A549 (cell line): ENCODE measurements around the gene NCSTN. TPM values are rescaled to one million over a fixed set of nuclear protein-coding genes. Genes with fewer than 3 reads are reported as not detected.

Source experiments
- ATAC-seq, 2 experiments: fragments of 200-7000 bp in 1 of 2; fragments of >200 bp in 1 of 2; cut with Nextera tagmentation in 1 of 2; cut with Tn5 transposase in 1 of 2; 3 replicates each; pipeline versions ENCODE4 v1.8.0 to v1.9.1; 2018 to 2020; ENCODE audit warnings: mild to moderate bottlenecking in 1 of 2, moderate library complexity in 1 of 2
- CTCF ChIA-PET: fragments of 300-600 bp; sonication (Branson Sonifier 250); formaldehyde crosslinking; extraction: SDS; loops from one replicate; lab custom pipeline; 2021; ENCODE audit warnings: antibody characterized with exemption, inconsistent platforms; lab: Yijun Ruan, JAX
- POLR2A ChIA-PET: fragments of 350-600 bp; formaldehyde crosslinking; extraction: SDS; loops from one replicate; lab custom pipeline; 2021; ENCODE audit warnings: antibody characterized with exemption, inconsistent platforms; lab: Yijun Ruan, JAX
- DNase-seq, 2 experiments: peaks; one replicate each; pipeline versions ENCODE4 v3.0.0 to v3.0.0-alpha.2; 2011 to 2016; ENCODE audit warnings: low read depth in 1 of 2, low spot score in 1 of 2
- FAIRE-seq: peaks from 2 replicates; lab custom pipeline; 2011; peaks lifted over from hg19 to GRCh38; lab: Jason Lieb, UNC
- H3K27ac ChIP-seq, 2 experiments: fragments of >200 bp; sonication (Bioruptor Twin); formaldehyde crosslinking; 3 replicates each; pipeline ENCODE4 v1.5.1; 2016 to 2017
- H3K4me1 ChIP-seq: fragments of >200 bp; sonication (Bioruptor Twin); formaldehyde crosslinking; 3 replicates; pipeline ENCODE4 v1.6.1; 2016
- H3K4me2 ChIP-seq: fragments of >200 bp; sonication (Bioruptor Twin); formaldehyde crosslinking; 3 replicates; pipeline ENCODE4 v1.6.1; 2016
- H3K4me3 ChIP-seq: fragments of >200 bp; sonication (Bioruptor Twin); formaldehyde crosslinking; 3 replicates; pipeline ENCODE4 v1.5.1; 2016
- H3K9me3 ChIP-seq: fragments of >200 bp; sonication (Bioruptor Twin); formaldehyde crosslinking; 3 replicates; pipeline ENCODE4 v1.6.1; 2016
- BHLHE40 ChIP-seq: IDR thresholded peaks from 2 replicates; pipeline ENCODE4 v1.6.1; 2012; ENCODE audit warnings: low read depth, low read length, inconsistent platforms
- CBX2 ChIP-seq: fragments of 200-600 bp; sonication (generic); IDR thresholded peaks from 2 replicates; pipeline ENCODE4 v1.6.1; 2016; ENCODE audit warnings: low read depth, mild to moderate bottlenecking, borderline replicate concordance
- CBX8 ChIP-seq: fragments of 200-600 bp; sonication (generic); IDR thresholded peaks from 2 replicates; pipeline ENCODE4 v1.6.1; 2016
- EHMT2 ChIP-seq: fragments of 200-600 bp; sonication (generic); IDR thresholded peaks from 2 replicates; pipeline ENCODE4 v1.6.1; 2016; ENCODE audit warnings: antibody characterized with exemption, low read depth, mild to moderate bottlenecking, moderate library complexity
- EP300 ChIP-seq, 2 experiments: fragments of >200 bp; sonication (Bioruptor Twin); formaldehyde crosslinking; IDR thresholded peaks; 2 replicates in 1 of 2; 3 replicates in 1 of 2; pipeline ENCODE4 v1.6.1; 2016 to 2017
- ESRRA ChIP-seq: fragments of 150-350 bp; IDR thresholded peaks from 2 replicates; pipeline ENCODE4 v1.6.1; 2014; ENCODE audit warnings: mild to moderate bottlenecking, low read length, borderline replicate concordance
- HOXA7 ChIP-seq: fragments of 250-450 bp; sonication (Bioruptor Pico); IDR thresholded peaks from 2 replicates; pipeline ENCODE4 v1.5.0; 2020; ENCODE audit warnings: mild to moderate bottlenecking, moderate library complexity
- HOXB13 ChIP-seq: fragments of 250-450 bp; sonication (Bioruptor Pico); IDR thresholded peaks from 2 replicates; pipeline ENCODE4 v1.5.0; 2020; ENCODE audit warnings: low read depth, mild to moderate bottlenecking, moderate library complexity
- HOXB5 ChIP-seq: fragments of 250-450 bp; sonication (Bioruptor Pico); IDR thresholded peaks from 2 replicates; pipeline ENCODE4 v1.5.0; 2020; ENCODE audit warnings: mild to moderate bottlenecking, moderate library complexity
- KDM1A ChIP-seq: fragments of 200-600 bp; sonication (generic); IDR thresholded peaks from 2 replicates; pipeline ENCODE4 v1.6.1; 2016; ENCODE audit warnings: low read depth, mild to moderate bottlenecking
- KDM5A ChIP-seq: fragments of 200-600 bp; sonication (generic); IDR thresholded peaks from 2 replicates; pipeline ENCODE4 v1.6.1; 2016; ENCODE audit warnings: antibody characterized with exemption, mild to moderate bottlenecking
- MAFK ChIP-seq: fragments of 450-650 bp; IDR thresholded peaks from 2 replicates; pipeline ENCODE4 v1.6.1; 2014; ENCODE audit not compliant: partially characterized antibody
- RAD21 ChIP-seq, 2 experiments: fragments of >200 bp in 1 of 2; sonication (Bioruptor Twin) in 1 of 2; formaldehyde crosslinking in 1 of 2; IDR thresholded peaks in 1 of 2; conservative IDR thresholded peaks in 1 of 2; 2 replicates in 1 of 2; 3 replicates in 1 of 2; pipeline ENCODE4 v1.6.1; 2012 to 2018; ENCODE audit warnings: inconsistent platforms in 1 of 2
- RARB ChIP-seq: fragments of 250-450 bp; sonication (Bioruptor Pico); IDR thresholded peaks from 2 replicates; pipeline ENCODE4 v1.8.0; 2021; ENCODE audit warnings: mild to moderate bottlenecking, moderate library complexity
- RFX5 ChIP-seq: fragments of 450-650 bp; IDR thresholded peaks from 2 replicates; pipeline ENCODE4 v1.7.1; 2014; ENCODE audit warnings: antibody characterized with exemption, mild to moderate bottlenecking, moderate library complexity
- TFCP2L1 ChIP-seq: fragments of 250-450 bp; sonication (Bioruptor Pico); IDR thresholded peaks from 2 replicates; pipeline ENCODE4 v1.5.0; 2021; ENCODE audit warnings: mild to moderate bottlenecking
- ZNF302 ChIP-seq: fragments of 250-450 bp; sonication (Bioruptor Pico); IDR thresholded peaks from 2 replicates; pipeline ENCODE4 v1.9.0; 2021; ENCODE audit warnings: inconsistent platforms, mild to moderate bottlenecking, moderate library complexity
- WGBS: methylation state at CpG from one replicate; pipeline ENCODE4 v1.1.6; 2017; ENCODE audit errors: missing lambda C conversion rate; 5-methylcytosine and 5-hydroxymethylcytosine counted together
- polyA plus RNA-seq, 4 experiments: library from polyadenylated mRNA; depleted of rRNA in 3 of 4; stranded (reverse); fragments of >200 nt; fragmentation: RNase III in 1 of 4; extraction: RNeasy Plus Mini Kit Qiagen cat#74134 plus additional on column Dnase treatment in 1 of 4; gene quantifications; 2 replicates in 3 of 4; 3 replicates in 1 of 4; pipeline ENCODE4 v1.2.3, GENCODE V29; 2011 to 2017
- TF ChIP-seq, protein P1 (sequence below): fragments of 200-600 bp; sonication (generic); IDR thresholded peaks from 2 replicates; pipeline ENCODE4 v1.6.1; 2016; ENCODE audit warnings: antibody characterized with exemption, mild to moderate bottlenecking, moderate library complexity
- TF ChIP-seq, protein P2 (sequence below): fragments of >200 bp; sonication (Bioruptor Twin); formaldehyde crosslinking; IDR thresholded peaks from 2 replicates; pipeline ENCODE4 v1.6.1; 2016
- TF ChIP-seq, protein P3 (sequence below): fragments of >200 bp; sonication (Bioruptor Twin); formaldehyde crosslinking; IDR thresholded peaks from 3 replicates; pipeline ENCODE4 v1.6.1; 2016
- TF ChIP-seq, protein P4 (sequence below): fragments of 450-650 bp; IDR thresholded peaks from 2 replicates; pipeline ENCODE4 v1.6.1; 2014; ENCODE audit warnings: antibody characterized with exemption
- TF ChIP-seq, protein P5 (sequence below): IDR thresholded peaks from 2 replicates; pipeline ENCODE4 v1.6.1; 2012

Gene NCSTN
- polyA plus RNA-seq, 2 of the 4 experiments (the other 2 are of a cell fraction), result 41.6 to 91.6 TPM

DNA sequence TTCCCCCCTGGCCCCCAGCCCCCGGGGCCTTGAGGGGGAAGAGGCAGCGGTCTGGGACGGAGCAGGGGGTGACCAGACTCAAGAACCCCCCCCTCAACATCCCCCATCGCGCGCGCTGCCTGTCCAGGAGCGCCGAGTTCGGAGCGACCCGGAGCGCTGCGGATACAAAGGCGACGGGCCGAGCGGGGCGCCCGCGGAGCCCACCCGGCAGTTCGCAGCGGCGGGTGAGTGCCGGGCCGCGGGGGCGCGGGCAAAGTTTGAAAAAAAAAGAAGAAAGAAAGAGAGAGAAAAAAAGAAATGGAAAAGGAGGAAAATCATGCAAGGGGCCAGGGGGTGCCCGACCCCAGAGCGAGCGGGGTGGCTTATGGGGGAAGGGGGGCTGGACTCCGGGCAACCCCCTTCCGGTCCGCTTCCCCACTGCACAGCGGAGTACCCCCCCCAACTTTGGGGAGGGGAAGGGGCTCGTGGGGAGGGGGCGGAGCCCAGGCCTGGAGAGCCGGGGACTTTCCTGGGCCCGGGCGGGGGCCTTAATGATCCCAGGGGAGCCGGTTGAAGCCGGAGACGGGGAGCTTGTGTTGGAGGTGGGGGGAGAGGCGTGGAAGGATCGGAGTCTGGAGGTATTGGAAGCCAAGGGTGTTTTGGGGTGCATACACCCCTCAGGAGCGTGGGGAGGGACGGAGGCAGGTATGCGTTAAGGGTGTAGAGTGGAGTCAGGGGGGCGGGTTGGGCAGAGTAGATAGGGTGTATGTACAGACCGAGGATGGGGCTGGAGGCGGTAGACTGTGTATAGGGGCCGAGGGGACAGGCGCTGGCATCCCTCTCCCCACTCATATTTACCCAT lies 57.7 kb downstream of the NCSTN start:
- Histone ChIP-seq H3K4me3 (peak overlapping the region; percentile 75), H3K9me3 (no peaks in the 10 kb centered on the region), H3K4me1 (peaks cover 18% of the 10 kb centered on the region; the same call in 2 of the 3 replicates), H3K4me2 (peak overlapping the region; percentile 93), H3K27ac (peak overlapping the region; percentile 80 to 90)
- TF ChIP-seq CBX8 (no peak), TFCP2L1 (CRISPR knock-in tag) (no peak), EP300 (IDR thresholded peaks at IDR 0.05) (no peak), RAD21 (conservative IDR thresholded peaks at IDR 0.05 in 1 of 2, IDR thresholded peaks at IDR 0.05 in 1 of 2) (no peak), MAFK (no peak), BHLHE40 (no peak), ESRRA (no peak), HOXB5 (no peak)
- TF ChIP-seq, protein P1, sequence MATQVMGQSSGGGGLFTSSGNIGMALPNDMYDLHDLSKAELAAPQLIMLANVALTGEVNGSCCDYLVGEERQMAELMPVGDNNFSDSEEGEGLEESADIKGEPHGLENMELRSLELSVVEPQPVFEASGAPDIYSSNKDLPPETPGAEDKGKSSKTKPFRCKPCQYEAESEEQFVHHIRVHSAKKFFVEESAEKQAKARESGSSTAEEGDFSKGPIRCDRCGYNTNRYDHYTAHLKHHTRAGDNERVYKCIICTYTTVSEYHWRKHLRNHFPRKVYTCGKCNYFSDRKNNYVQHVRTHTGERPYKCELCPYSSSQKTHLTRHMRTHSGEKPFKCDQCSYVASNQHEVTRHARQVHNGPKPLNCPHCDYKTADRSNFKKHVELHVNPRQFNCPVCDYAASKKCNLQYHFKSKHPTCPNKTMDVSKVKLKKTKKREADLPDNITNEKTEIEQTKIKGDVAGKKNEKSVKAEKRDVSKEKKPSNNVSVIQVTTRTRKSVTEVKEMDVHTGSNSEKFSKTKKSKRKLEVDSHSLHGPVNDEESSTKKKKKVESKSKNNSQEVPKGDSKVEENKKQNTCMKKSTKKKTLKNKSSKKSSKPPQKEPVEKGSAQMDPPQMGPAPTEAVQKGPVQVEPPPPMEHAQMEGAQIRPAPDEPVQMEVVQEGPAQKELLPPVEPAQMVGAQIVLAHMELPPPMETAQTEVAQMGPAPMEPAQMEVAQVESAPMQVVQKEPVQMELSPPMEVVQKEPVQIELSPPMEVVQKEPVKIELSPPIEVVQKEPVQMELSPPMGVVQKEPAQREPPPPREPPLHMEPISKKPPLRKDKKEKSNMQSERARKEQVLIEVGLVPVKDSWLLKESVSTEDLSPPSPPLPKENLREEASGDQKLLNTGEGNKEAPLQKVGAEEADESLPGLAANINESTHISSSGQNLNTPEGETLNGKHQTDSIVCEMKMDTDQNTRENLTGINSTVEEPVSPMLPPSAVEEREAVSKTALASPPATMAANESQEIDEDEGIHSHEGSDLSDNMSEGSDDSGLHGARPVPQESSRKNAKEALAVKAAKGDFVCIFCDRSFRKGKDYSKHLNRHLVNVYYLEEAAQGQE, result no peak
- TF ChIP-seq, protein P2, sequence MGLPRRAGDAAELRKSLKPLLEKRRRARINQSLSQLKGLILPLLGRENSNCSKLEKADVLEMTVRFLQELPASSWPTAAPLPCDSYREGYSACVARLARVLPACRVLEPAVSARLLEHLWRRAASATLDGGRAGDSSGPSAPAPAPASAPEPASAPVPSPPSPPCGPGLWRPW, result no peak
- DNase-seq (no peak), FAIRE-seq (no peak), ATAC-seq (peak in 1 of 2 experiments; percentile 42; a peak in 3 of 6 replicates)
- POLR2A ChIA-PET, result interaction anchor here (0.6 kb wide), 1 partner anchor 140 kb away, joined by 3 read pairs; no protein-coding TSS in a partner anchor
- CTCF ChIA-PET, result interaction anchor here (1.4 kb wide), 1 partner anchor 16 kb away, joined by 3 read pairs; no protein-coding TSS in a partner anchor
- 41% methylated on average over 30 of the region's 55 CpGs for whole genome bisulfite sequencing

DNA sequence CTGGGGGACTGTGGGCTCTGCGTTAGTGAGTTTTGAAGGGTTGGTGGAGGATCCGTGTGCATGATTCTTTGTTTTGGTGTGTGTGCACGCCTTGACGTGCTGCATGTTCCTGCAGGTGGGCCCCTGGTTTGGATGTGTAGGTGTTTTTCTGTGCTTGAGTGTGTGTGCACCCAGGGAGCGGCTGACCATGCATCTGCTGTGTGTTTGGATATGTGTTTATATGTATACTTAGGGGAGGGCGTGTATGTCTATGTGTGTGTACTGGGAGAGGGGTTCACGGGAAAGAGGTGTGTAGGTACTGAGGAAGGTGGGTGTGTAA lies 58.3 kb downstream of the NCSTN start:
- WGBS, result 93% methylated on average over 7 of the region's 7 CpGs
- no peak; a peak in 1 of 6 replicates for ATAC-seq
- TF ChIP-seq, protein P3, sequence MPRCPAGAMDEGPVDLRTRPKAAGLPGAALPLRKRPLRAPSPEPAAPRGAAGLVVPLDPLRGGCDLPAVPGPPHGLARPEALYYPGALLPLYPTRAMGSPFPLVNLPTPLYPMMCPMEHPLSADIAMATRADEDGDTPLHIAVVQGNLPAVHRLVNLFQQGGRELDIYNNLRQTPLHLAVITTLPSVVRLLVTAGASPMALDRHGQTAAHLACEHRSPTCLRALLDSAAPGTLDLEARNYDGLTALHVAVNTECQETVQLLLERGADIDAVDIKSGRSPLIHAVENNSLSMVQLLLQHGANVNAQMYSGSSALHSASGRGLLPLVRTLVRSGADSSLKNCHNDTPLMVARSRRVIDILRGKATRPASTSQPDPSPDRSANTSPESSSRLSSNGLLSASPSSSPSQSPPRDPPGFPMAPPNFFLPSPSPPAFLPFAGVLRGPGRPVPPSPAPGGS, result no peak
- TF ChIP-seq MAFK, result no peak
- TF ChIP-seq, all 56 proteins: peak for 0
- ChIA-PET CTCF (interaction anchor here (1.4 kb wide), 1 partner anchor 15 kb away, joined by 3 read pairs; no protein-coding TSS in a partner anchor), POLR2A (no interaction called here)
- peak overlapping the region; percentile 75; the same call in 1 of the 3 replicates for H3K4me3 ChIP-seq
- peaks cover 22% of the 10 kb centered on the region; the same call in 2 of the 3 replicates for H3K4me1 ChIP-seq
- FAIRE-seq (no peak), DNase-seq (no peak)
- H3K27ac ChIP-seq, result peak overlapping the region in 1 of 2 experiments; percentile 90; a peak in 2 of 6 replicates
- no peaks in the 10 kb centered on the region for H3K9me3 ChIP-seq
- H3K4me2 ChIP-seq, result peak overlapping the region; percentile 93

DNA sequence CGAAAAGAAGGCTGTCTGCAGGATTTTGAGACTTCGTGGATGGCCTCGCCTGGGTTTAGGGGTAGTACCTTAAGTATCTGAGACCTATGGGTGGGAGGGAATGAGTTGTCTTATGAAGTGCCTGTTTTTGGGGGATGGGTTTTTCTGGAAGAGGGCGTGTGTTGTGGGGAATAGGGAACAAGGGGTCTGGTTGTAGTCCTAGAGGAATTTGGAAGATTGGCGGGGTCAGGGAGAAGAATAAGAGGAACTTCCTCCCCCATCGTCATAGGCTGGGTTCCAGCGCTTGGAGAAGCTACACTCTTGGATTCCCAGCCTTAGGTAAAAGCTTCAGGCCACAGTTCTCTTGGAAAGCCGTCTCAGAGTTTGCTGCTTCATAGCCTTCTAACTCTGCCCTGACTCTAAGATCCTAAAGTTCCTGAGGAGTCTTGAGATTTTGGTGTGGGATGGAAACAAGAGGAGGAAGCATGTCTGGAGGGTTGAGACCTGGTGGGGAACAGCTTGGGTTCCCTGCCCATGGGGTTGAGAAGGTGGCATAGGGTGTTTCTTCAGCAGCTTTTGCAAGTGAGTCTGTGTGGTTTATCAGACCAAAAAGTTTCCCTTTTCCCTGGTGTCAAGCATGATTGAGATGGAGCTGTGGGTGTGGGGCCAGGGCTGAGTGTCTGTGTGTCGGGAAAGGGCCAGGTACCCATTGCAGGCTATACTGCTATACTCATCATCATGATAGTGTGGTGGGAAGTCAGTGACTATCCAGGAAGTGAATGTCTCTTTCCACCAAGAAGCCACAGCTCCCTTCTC lies 59.0 kb downstream of the NCSTN start:
- H3K4me2 ChIP-seq, result no peak overlapping the region
- no peak for TF ChIP-seq KDM1A
- no peak for TF ChIP-seq CBX2
- no peak for TF ChIP-seq RFX5
- no peak for TF ChIP-seq BHLHE40
- TF ChIP-seq KDM5A, result no peak
- no peak for TF ChIP-seq HOXB13 (CRISPR knock-in tag)
- TF ChIP-seq, protein P4, sequence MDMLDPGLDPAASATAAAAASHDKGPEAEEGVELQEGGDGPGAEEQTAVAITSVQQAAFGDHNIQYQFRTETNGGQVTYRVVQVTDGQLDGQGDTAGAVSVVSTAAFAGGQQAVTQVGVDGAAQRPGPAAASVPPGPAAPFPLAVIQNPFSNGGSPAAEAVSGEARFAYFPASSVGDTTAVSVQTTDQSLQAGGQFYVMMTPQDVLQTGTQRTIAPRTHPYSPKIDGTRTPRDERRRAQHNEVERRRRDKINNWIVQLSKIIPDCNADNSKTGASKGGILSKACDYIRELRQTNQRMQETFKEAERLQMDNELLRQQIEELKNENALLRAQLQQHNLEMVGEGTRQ, result no peak
- TF ChIP-seq TFCP2L1 (CRISPR knock-in tag), result no peak
- TF ChIP-seq RARB (CRISPR knock-in tag), result no peak
- TF ChIP-seq HOXA7 (CRISPR knock-in tag), result no peak
- no peak for TF ChIP-seq ZNF302 (CRISPR knock-in tag)
- TF ChIP-seq EHMT2, result no peak
- TF ChIP-seq, protein P5, sequence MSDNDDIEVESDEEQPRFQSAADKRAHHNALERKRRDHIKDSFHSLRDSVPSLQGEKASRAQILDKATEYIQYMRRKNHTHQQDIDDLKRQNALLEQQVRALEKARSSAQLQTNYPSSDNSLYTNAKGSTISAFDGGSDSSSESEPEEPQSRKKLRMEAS, result no peak
- TF ChIP-seq, all 56 proteins: peak for 0
- Histone ChIP-seq H3K4me3 (no peak overlapping the region), H3K4me1 (peaks cover 23% of the 10 kb centered on the region; the same call in 2 of the 3 replicates), H3K27ac (no peak overlapping the region), H3K9me3 (no peaks in the 10 kb centered on the region)
- ChIA-PET CTCF (interaction anchor here (0.9 to 1.1 kb wide), 2 partner anchors 26 to 150 kb away, joined by 3 read pairs; no protein-coding TSS in a partner anchor), POLR2A (no interaction called here)
- FAIRE-seq, result no peak
- DNase-seq, result no peak
- ATAC-seq, result no peak
- 87% methylated on average over 9 of the region's 9 CpGs for WGBS
